ENCODE data around the gene CCSER2.

The CCSER2 gene

GRCh38 chr10:84552478-84552877 lies 224.1 kb downstream of the CCSER2 start:
- no peak for DNase-seq

- DNase-seq, result no peak
Observed at GRCh38 chr10:84562592-84562991, 234.2 kb downstream of the CCSER2 start.

- no peak for DNase-seq
Observed at GRCh38 chr10:84563355-84563754, 235.0 kb downstream of the CCSER2 start.

- DNase-seq, result no peak
Observed at GRCh38 chr10:84563868-84564267, 235.5 kb downstream of the CCSER2 start.

GRCh38 chr10:84565881-84566582 lies 237.6 kb downstream of the CCSER2 start:
- DNase-seq, result no peak

GRCh38 chr10:84567133-84567532 lies 238.7 kb downstream of the CCSER2 start:
- DNase-seq, result no peak
